Thyroid gland (tissue), 4 donors: Measurements from ENCODE around the gene CHSY1.

Experiments
- POLR2A ChIP-seq, 2 donors: fragments of 450-650 bp; IDR thresholded peaks; one replicate each; pipeline ENCODE4 v1.6.1; 2017; ENCODE audit warnings: antibody characterized with exemption in 2 of 2, mild to moderate bottlenecking in 2 of 2, moderate library complexity in 1 of 2
- TF ChIP-seq, protein P1 (sequence below), 6 experiments: fragments of 200-600 bp in 3 of 6; fragments of 450-650 bp in 3 of 6; sonication (generic) in 3 of 6; IDR thresholded peaks; one replicate each; pipeline ENCODE4 v1.5.1; 2016 to 2019; ENCODE audit warnings: antibody characterized with exemption in 6 of 6, mild to moderate bottlenecking in 2 of 6, inconsistent platforms in 1 of 6, moderate library complexity in 1 of 6

DNA sequence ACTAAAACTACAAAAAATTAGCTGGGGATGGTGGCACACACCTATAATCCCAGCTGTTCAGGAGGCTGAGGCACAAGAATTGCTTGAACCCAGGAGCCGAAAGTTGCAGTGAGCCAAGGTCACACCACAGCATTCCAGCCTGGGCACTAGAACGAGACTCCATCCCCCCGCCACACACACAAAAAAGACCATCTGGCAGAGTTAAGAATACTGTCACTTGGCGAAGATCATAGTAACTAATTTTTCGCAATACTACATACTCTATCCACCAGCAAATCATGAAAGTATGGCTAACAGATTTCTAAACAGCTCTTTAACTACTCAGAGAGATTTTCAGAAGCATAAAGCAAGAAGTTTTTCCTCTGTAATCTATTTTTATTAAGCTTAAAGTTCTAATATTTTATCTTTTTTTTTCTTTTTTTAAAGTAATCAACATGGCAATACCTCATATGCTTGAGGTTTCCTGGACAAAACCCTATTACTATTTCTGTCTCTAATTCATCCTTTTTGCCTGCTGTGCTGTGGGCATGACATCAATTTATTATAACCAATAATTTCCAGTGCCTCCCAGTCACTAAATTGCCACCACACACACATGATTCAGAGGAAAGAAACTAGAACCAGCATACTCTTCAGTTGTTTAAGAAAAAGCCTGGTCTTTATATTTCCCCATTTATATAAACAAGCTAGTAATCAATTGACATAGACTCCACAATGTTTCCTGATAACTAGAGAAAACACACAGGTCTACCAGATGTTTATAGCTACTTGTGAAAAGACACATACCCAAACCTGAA, 46.9 kb downstream of the CHSY1 start:
- TF ChIP-seq, protein P1, sequence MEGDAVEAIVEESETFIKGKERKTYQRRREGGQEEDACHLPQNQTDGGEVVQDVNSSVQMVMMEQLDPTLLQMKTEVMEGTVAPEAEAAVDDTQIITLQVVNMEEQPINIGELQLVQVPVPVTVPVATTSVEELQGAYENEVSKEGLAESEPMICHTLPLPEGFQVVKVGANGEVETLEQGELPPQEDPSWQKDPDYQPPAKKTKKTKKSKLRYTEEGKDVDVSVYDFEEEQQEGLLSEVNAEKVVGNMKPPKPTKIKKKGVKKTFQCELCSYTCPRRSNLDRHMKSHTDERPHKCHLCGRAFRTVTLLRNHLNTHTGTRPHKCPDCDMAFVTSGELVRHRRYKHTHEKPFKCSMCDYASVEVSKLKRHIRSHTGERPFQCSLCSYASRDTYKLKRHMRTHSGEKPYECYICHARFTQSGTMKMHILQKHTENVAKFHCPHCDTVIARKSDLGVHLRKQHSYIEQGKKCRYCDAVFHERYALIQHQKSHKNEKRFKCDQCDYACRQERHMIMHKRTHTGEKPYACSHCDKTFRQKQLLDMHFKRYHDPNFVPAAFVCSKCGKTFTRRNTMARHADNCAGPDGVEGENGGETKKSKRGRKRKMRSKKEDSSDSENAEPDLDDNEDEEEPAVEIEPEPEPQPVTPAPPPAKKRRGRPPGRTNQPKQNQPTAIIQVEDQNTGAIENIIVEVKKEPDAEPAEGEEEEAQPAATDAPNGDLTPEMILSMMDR (IDR thresholded peaks at IDR 0.05): no peak
- no peak for TF ChIP-seq POLR2A (IDR thresholded peaks at IDR 0.05)
